HUES64 (cell line): ENCODE measurements around the gene NR2C1. TPM values are rescaled to one million over a fixed set of nuclear protein-coding genes. Genes with fewer than 3 reads are reported as not detected.

ENCODE experiments used
- H3K27ac ChIP-seq: 2 replicates; pipeline ENCODE4 v1.7.0; 2013; ENCODE audit warnings: low read depth, low read length, inconsistent platforms
- H3K27me3 ChIP-seq: 2 replicates; pipeline ENCODE4 v1.6.1; 2013; ENCODE audit warnings: mild to moderate bottlenecking, low read length; ENCODE audit not compliant: insufficient read depth
- H3K36me3 ChIP-seq: 2 replicates; pipeline ENCODE4 v1.6.1; 2013; ENCODE audit warnings: mild to moderate bottlenecking, low read length; ENCODE audit not compliant: insufficient read depth
- H3K4me1 ChIP-seq: 2 replicates; pipeline ENCODE4 v1.6.1; 2013; ENCODE audit warnings: mild to moderate bottlenecking, low read length, moderate library complexity; ENCODE audit not compliant: insufficient read depth
- H3K4me3 ChIP-seq: 2 replicates; pipeline ENCODE4 v1.5.1; 2013; ENCODE audit warnings: mild to moderate bottlenecking, low read length, moderate library complexity
- H3K9ac ChIP-seq: 2 replicates; pipeline ENCODE4 v1.6.1; 2013; ENCODE audit warnings: mild to moderate bottlenecking, low read depth, low read length
- H3K9me3 ChIP-seq: 2 replicates; pipeline ENCODE4 v1.6.1; 2013; ENCODE audit warnings: low read depth, low read length; ENCODE audit not compliant: insufficient read depth
- WGBS: fragments of 150-250, 120-280 bp; methylation state at CpG from one replicate; pipeline ENCODE4 v1.1.7; 2013; ENCODE audit warnings: missing lambda C conversion rate; 5-methylcytosine and 5-hydroxymethylcytosine counted together
- polyA plus RNA-seq, 2 experiments: library from polyadenylated mRNA; stranded (reverse); fragments of 50-300 nt; gene quantifications; one replicate each; pipeline ENCODE4 v1.2.3, GENCODE V29; 2013

NR2C1 gene
- 32.8 TPM for polyA plus RNA-seq (2013, experiment 1 of 2)
- 32.9 TPM for polyA plus RNA-seq (2013, experiment 2 of 2)

DNA sequence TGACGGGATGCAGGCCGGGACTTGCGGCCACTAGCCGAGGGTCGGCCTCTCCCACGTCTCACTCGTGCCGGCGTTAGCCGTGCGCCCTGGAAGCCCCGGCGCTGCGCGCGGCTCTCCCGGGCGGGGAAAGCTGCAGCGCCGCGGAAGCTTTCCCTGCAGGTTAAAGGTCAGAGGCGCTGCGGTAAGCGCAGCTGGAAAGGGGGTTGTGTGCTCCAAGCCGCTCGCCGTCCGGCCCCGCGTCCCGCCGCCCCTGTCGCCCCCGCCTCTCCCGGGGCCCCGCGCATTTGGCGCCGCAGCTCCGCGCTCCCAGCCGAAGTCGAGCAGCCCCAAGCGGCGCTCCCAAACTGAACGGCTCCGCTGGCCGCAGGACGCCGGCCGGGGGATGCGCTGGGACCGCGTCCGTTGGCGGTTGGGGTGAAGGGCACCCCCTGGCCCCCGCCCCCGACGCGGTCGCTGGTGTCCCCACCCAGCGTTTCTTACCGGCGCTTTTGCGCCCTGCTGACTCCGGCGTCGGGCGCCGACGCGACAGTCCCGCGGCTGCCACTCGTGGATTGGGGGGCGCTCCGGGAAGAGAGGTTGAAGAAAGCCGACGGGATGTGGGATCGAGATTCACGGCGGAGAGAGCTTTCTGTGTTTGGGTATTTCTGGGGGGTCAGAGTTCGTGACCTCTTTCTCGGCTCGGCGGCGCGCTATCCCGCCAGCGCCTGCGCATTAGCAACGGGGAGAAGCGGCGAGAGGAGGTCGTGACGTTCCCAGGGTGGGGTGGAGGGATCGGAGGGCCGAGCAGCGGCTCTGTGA is at the start of gene NR2C1:
TSS of gene NR2C1 (minus strand) at position 719 of the 798 bp plus-strand sequence. CDS start 6,234 bp downstream, outside the sequence.
- H3K27me3 ChIP-seq, result no peaks in the 10 kb centered on the region
- WGBS, result under 1% methylated on average over 99 of the region's 99 CpGs
- no peaks in the 10 kb centered on the region for H3K9me3 ChIP-seq
- H3K9ac ChIP-seq, result peak within 1 kb of the TSS; percentile 83
- H3K27ac ChIP-seq, result peak within 1 kb of the TSS; percentile 94
- peak within 1 kb of the TSS; percentile 84 for H3K4me3 ChIP-seq
- peaks cover 20% of the 10 kb centered on the region for H3K36me3 ChIP-seq
- 0 out of 2 replicates have a peak, but pooled peaks cover 5% of the 10 kb centered on the region for H3K4me1 ChIP-seq

DNA sequence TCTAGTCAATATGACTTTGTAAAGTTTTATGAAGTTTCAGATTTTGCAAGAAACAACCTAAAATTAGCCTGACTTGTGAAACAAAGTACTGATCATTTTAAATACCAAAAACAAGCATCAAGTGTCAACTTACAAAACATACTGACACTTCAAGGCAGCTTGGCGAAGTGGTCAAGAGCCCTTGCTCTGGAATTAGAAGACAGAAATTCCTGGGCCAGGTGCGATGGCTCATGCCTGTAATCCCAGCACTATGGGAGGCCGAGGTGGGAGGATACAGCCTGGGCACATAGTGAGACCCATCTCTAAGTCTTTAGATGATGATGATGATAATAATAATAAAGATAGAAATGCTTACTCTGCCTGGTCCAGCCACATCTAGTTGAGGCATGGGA is 45.4 kb upstream of the NR2C1 start:
- Histone ChIP-seq H3K27me3 (no peaks in the 10 kb centered on the region), H3K9me3 (no peaks in the 10 kb centered on the region), H3K9ac (no peak overlapping the region), H3K36me3 (peaks cover under 1% of the 10 kb centered on the region; the same call in 1 of the 2 replicates), H3K4me3 (no peak overlapping the region), H3K4me1 (peaks cover 31% of the 10 kb centered on the region), H3K27ac (no peak overlapping the region; the same call in 1 of the 2 replicates)
- 85% methylated on average over 3 of the region's 3 CpGs for WGBS

DNA sequence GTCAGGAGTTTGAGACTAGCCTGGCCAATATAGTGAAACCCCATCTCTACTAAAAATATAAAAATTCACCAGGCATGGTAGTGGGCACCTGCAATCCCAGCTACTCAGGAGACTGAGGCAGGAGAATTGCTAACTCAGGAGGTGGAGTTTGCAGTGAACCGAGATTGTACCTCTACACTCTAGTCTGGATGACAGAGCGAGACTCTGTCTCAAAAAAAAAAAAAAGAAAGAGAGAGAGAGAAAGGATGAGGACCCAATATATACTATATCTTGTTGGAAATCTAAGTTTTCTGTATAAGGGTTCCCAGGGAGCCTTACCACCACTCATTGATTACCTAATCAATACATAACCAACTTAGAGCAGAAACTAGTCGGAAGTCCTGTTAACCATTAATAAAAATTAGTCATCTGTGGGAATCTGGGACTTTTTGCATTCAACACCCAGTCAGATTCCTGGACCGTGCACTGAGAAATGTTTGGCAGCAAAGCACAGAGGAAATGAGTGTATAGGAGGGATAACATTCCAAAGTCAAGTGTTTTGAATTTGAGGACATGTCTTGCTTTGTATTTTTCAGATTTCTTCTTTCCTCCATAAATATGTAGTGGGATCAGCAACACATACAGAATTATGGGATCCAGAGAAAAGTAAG is 44.8 kb upstream of the NR2C1 start:
- H3K9me3 ChIP-seq, result no peaks in the 10 kb centered on the region
- peaks cover 6% of the 10 kb centered on the region; the same call in 1 of the 2 replicates for H3K36me3 ChIP-seq
- H3K4me1 ChIP-seq, result peaks cover 31% of the 10 kb centered on the region
- 92% methylated on average over 3 of the region's 4 CpGs for WGBS
- H3K9ac ChIP-seq, result no peak overlapping the region
- no peak overlapping the region; the same call in 1 of the 2 replicates for H3K27ac ChIP-seq
- no peaks in the 10 kb centered on the region for H3K27me3 ChIP-seq
- H3K4me3 ChIP-seq, result no peak overlapping the region

DNA sequence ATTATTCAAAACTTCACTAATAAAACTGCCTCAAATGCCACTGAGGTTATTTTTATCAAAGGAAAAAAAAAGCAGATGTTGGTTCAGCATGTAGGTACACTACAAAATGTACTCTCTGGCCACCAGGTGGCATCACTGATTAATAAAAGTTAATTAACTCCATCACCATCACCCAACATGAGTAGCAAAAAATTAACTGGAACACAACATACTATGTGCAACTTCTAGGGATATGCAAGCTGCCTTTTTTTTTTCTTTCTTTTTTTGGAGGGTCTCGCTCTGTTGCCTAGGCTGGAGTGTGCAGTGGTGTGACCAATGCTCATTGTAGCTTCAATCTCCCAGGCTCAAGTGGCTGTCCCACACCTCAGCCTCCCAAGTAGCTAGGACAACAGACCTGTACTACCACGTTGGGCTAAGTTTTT is 43.8 kb upstream of the NR2C1 start:
- H3K4me1 ChIP-seq, result peaks cover 31% of the 10 kb centered on the region
- no peaks in the 10 kb centered on the region for H3K9me3 ChIP-seq
- WGBS, result 68% methylated on average over 2 of the region's 2 CpGs
- no peak overlapping the region; the same call in 1 of the 2 replicates for H3K9ac ChIP-seq
- H3K36me3 ChIP-seq, result peaks cover 13% of the 10 kb centered on the region
- H3K4me3 ChIP-seq, result no peak overlapping the region
- no peaks in the 10 kb centered on the region for H3K27me3 ChIP-seq
- H3K27ac ChIP-seq, result peak overlapping the region; percentile 50; the same call in 1 of the 2 replicates

DNA sequence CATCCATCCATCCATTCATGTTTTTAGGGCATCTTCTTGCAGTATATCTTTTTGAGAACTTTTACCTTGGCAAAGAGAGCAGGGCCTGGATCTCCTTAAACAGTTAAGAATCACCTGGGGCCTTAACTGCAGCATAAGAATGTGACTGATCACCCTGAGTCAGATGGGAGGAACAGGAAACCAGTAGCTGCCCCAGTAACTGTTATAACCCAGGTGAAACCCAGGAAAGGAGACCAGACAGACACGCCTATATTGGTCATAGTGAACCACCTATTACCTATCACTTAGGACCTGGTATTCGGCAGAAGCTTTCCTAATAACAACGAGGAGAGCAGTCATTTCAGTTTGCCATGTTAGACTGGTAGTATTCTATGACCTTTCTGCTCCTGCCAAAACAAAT is 43.4 kb upstream of the NR2C1 start:
- Histone ChIP-seq H3K4me3 (no peak overlapping the region), H3K27me3 (no peaks in the 10 kb centered on the region), H3K27ac (peak overlapping the region; percentile 50), H3K9ac (peak overlapping the region; percentile 35; the same call in 1 of the 2 replicates), H3K4me1 (peaks cover 31% of the 10 kb centered on the region), H3K9me3 (no peaks in the 10 kb centered on the region), H3K36me3 (peaks cover 15% of the 10 kb centered on the region)
- WGBS, result 89% methylated on average over 3 of the region's 3 CpGs

DNA sequence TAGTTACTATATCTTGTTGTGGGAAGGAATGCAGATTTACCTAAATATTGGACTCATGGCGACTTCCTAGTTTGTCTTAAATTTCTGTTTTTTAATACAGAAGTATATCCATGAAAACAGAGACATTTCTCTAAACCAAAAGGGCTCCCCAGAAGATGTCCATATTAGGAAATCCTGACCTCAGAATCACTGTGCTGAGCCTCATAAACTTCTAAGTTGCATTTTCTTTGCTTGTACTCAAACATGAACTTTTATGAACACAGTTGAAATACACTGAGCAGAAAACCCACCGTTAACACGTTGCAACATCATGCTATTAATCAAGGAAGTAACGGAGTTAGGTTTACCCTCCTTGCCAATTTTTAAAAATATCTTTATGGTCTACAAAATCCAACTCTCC is 42.9 kb upstream of the NR2C1 start:
- peak overlapping the region; percentile 35; the same call in 1 of the 2 replicates for H3K9ac ChIP-seq
- 92% methylated on average over 3 of the region's 4 CpGs for WGBS
- H3K36me3 ChIP-seq, result peaks cover 20% of the 10 kb centered on the region
- peak overlapping the region; percentile 50 for H3K27ac ChIP-seq
- H3K4me1 ChIP-seq, result peaks cover 31% of the 10 kb centered on the region
- no peaks in the 10 kb centered on the region for H3K9me3 ChIP-seq
- H3K27me3 ChIP-seq, result no peaks in the 10 kb centered on the region
- H3K4me3 ChIP-seq, result no peak overlapping the region

DNA sequence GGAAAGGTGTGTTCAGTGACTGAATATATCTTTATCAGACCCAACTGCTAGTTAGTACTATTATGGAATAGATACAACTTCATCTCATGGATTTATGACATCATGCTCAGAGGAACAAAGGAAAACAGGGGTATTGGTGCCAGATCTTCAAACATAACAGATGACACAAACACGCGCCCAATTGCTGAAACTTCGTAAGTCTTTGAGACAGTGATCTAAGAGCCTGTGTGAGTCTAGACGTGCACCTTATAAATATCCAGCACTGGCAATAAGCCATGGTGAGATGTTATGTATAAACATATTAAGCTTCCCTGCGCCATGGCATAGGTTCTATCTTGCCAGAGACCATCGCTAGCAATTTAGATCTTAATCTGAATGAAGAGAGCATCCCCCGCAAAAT is 42.2 kb upstream of the NR2C1 start:
- H3K4me1 ChIP-seq, result peaks cover 31% of the 10 kb centered on the region
- H3K9me3 ChIP-seq, result no peaks in the 10 kb centered on the region
- H3K27ac ChIP-seq, result peak overlapping the region; percentile 43; the same call in 1 of the 2 replicates
- no peaks in the 10 kb centered on the region for H3K27me3 ChIP-seq
- peaks cover 23% of the 10 kb centered on the region for H3K36me3 ChIP-seq
- H3K9ac ChIP-seq, result no peak overlapping the region
- WGBS, result 78% methylated on average over 7 of the region's 7 CpGs
- H3K4me3 ChIP-seq, result no peak overlapping the region

DNA sequence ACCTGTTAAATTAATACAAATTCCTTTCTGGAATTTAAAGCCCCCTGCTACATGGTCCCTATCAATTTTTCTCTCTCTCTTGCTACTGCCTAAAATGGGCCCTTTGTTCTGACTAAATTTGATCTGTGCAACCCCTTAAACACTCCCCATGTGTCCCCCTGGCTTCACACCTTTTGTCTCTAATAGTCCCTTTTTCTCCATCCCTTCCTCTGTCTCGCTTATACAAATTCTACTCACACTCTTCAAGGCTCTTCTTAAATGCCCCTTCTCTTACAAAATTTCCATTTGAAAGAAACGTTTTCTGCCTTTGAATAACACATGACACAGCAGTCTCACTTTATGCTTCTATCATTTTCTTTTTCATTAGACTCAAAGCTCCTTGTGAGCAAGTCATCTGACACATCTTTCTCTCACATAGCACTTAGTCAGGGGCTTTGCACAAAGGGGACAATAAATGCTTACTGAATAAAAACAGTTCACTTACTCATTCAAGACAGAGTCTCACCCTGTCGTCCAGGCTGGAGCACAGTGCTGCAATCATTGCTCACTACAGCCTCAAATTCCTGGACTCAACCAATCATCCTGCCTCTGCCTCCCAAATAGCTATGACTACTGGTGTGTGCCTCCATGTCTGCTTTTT is 41.5 kb upstream of the NR2C1 start:
- H3K27ac ChIP-seq, result peak overlapping the region; percentile 43; the same call in 1 of the 2 replicates
- no peak overlapping the region for H3K4me3 ChIP-seq
- peaks cover 31% of the 10 kb centered on the region for H3K4me1 ChIP-seq
- no peaks in the 10 kb centered on the region for H3K9me3 ChIP-seq
- no peak overlapping the region for H3K9ac ChIP-seq
- 29% methylated on average over 3 of the region's 3 CpGs for WGBS
- peaks cover 23% of the 10 kb centered on the region for H3K36me3 ChIP-seq
- no peaks in the 10 kb centered on the region for H3K27me3 ChIP-seq

DNA sequence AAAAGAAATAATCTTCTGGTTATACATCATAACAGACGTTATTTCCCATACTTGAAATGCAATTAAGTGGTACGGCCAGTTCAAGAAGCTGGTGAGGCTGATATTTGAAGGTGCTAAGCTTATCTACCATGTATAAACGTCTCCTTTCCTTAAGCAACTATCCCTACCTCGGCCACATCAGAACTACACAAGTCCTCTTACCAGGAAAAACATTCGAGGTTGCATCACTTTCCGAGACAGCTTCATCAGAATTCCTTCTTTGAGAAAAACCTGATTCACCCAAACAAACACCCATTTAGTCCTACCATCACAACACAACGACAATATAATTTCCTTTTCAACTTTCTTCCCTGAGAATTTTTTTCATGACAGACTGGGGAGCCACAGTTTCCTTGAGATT is 33.9 kb upstream of the NR2C1 start:
- H3K9ac ChIP-seq, result no peak overlapping the region
- no peaks in the 10 kb centered on the region for H3K4me1 ChIP-seq
- H3K4me3 ChIP-seq, result no peak overlapping the region
- no peaks in the 10 kb centered on the region for H3K9me3 ChIP-seq
- peaks cover 67% of the 10 kb centered on the region for H3K36me3 ChIP-seq
- WGBS, result 93% methylated on average over 6 of the region's 7 CpGs
- H3K27ac ChIP-seq, result no peak overlapping the region
- H3K27me3 ChIP-seq, result no peaks in the 10 kb centered on the region

DNA sequence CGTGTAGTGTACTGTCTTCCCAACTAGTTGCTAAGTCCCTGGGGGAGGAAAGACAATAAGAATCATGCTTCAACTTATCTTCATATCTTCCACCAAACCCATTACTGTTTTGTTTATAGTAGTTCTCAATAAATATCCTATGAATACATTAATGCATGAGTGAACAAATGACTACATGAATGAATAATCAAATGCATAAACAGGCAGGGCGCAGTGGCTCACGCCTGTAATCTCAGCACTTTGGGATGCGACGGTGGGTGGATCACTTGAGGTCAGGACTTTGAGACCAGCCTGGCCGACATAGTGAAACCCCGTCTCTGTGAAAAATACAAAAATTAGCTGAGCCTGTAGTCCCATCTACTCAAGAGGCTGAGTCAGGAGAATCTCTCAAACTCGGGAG is 32.1 kb upstream of the NR2C1 start:
- H3K4me1 ChIP-seq, result no peaks in the 10 kb centered on the region
- H3K27ac ChIP-seq, result no peak overlapping the region
- no peaks in the 10 kb centered on the region for H3K9me3 ChIP-seq
- peaks cover 62% of the 10 kb centered on the region for H3K36me3 ChIP-seq
- H3K27me3 ChIP-seq, result no peaks in the 10 kb centered on the region
- WGBS, result 95% methylated on average over 7 of the region's 8 CpGs
- no peak overlapping the region for H3K9ac ChIP-seq
- no peak overlapping the region for H3K4me3 ChIP-seq
